Measurements from ENCODE around the gene EVI5L. TPM values are rescaled to one million over a fixed set of nuclear protein-coding genes. Genes with fewer than 3 reads are reported as not detected.

EVI5L gene
- total RNA-seq, 4 donors from 2014 or later, result 8.3 to 15.5 (median 11.9) TPM

DNA sequence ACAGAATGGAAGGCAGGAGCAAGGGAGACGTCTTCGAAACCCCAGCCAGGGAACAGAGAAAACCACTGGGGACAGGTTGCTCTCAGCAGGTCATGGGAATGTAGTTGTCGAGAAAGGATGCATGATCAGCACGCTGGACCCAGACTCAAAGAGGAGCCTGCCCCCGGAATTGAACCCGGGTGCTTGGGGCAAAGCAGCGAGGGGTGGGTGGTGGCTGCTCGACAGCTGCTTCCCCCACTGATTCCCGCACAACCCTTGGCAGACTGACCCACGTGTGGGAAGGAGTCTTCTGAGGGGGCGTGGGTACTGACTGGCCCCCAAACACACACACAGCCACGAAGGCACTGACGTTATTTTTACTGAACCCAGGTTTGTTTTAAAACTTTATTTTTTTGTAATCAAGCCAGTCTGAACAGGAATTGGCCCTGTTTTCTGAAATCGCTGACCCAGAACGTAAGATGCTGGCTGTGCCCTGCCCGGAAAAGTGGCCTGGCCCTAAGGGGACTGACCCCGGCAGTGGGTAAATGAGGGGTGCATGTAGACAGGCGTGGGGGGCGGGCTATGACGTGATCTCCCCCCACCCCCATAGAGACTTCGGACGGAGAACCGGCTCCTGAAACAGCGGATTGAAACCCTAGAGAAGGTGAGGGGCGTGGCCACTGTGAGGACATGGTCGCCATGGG lies 25.5 kb downstream of the EVI5L start:
- no peak for DNase-seq
- no peaks in the 10 kb centered on the region for H3K9me3 ChIP-seq
- H3K4me1 ChIP-seq, result peaks cover 5 to 21% (median 6%) of the 10 kb centered on the region in 3 donors
- 83 to 89% methylated on average over 18 to 22 of the region's 26 CpGs for WGBS, 2 donors
- intact Hi-C loops (cut with DNase I), result loop anchor here (10.0 kb wide), 1 partner anchor 49 kb away; the partner anchor contains the start of gene MAP2K7
- no peak overlapping the region for H3K27ac ChIP-seq
- H3K4me3 ChIP-seq, result no peak overlapping the region
- TF ChIP-seq POLR2A (IDR thresholded peaks at IDR 0.05), result no peak
- TF ChIP-seq, protein P1, sequence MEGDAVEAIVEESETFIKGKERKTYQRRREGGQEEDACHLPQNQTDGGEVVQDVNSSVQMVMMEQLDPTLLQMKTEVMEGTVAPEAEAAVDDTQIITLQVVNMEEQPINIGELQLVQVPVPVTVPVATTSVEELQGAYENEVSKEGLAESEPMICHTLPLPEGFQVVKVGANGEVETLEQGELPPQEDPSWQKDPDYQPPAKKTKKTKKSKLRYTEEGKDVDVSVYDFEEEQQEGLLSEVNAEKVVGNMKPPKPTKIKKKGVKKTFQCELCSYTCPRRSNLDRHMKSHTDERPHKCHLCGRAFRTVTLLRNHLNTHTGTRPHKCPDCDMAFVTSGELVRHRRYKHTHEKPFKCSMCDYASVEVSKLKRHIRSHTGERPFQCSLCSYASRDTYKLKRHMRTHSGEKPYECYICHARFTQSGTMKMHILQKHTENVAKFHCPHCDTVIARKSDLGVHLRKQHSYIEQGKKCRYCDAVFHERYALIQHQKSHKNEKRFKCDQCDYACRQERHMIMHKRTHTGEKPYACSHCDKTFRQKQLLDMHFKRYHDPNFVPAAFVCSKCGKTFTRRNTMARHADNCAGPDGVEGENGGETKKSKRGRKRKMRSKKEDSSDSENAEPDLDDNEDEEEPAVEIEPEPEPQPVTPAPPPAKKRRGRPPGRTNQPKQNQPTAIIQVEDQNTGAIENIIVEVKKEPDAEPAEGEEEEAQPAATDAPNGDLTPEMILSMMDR (IDR thresholded peaks at IDR 0.05), result no peak
- peaks cover 0 to 50% (median 0%) of the 10 kb centered on the region in 4 donors for H3K27me3 ChIP-seq
- H3K36me3 ChIP-seq, result peaks cover 0 to 19% (median 0%) of the 10 kb centered on the region in 3 donors

DNA sequence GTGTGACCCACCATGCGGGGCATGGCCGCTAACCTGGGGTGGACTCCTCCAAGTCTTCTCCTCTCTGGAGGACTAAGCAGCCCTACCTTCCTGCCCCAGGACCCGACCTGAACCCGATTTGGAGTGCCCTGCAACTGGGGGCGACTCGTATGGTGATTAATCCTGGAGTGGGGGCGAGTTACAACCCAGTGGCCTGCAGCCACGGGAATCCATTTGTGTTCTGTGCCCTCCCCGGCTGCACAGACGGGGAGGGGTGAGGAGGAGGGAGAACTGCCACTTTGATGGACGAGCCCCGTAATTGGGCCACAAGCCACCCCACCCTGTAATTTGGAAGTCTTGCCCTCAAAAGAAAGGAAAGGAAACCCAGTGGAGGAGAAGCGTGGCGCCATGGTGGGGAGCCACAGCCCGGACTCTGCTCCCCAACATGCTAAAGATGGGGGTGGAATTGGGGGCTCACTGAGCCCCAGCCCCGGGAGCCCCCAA lies 26.1 kb downstream of the EVI5L start:
- no peak overlapping the region for H3K4me3 ChIP-seq
- H3K9me3 ChIP-seq, result no peaks in the 10 kb centered on the region
- peaks cover 5 to 21% (median 6%) of the 10 kb centered on the region in 3 donors for H3K4me1 ChIP-seq
- peaks cover 0 to 56% (median 0%) of the 10 kb centered on the region in 4 donors for H3K27me3 ChIP-seq
- H3K27ac ChIP-seq, result no peak overlapping the region
- TF ChIP-seq POLR2A (IDR thresholded peaks at IDR 0.05), result no peak
- TF ChIP-seq, protein P1 (IDR thresholded peaks at IDR 0.05), result no peak
- WGBS, 2 donors, result 79 to 96% methylated on average over 3 to 12 of the region's 16 CpGs
- no peak for DNase-seq
- H3K36me3 ChIP-seq, result peaks cover 0 to 25% (median 0%) of the 10 kb centered on the region in 3 donors
- intact Hi-C loops (cut with DNase I), result loop anchor here (10.0 kb wide), 1 partner anchor 49 kb away; the partner anchor contains the start of gene MAP2K7

DNA sequence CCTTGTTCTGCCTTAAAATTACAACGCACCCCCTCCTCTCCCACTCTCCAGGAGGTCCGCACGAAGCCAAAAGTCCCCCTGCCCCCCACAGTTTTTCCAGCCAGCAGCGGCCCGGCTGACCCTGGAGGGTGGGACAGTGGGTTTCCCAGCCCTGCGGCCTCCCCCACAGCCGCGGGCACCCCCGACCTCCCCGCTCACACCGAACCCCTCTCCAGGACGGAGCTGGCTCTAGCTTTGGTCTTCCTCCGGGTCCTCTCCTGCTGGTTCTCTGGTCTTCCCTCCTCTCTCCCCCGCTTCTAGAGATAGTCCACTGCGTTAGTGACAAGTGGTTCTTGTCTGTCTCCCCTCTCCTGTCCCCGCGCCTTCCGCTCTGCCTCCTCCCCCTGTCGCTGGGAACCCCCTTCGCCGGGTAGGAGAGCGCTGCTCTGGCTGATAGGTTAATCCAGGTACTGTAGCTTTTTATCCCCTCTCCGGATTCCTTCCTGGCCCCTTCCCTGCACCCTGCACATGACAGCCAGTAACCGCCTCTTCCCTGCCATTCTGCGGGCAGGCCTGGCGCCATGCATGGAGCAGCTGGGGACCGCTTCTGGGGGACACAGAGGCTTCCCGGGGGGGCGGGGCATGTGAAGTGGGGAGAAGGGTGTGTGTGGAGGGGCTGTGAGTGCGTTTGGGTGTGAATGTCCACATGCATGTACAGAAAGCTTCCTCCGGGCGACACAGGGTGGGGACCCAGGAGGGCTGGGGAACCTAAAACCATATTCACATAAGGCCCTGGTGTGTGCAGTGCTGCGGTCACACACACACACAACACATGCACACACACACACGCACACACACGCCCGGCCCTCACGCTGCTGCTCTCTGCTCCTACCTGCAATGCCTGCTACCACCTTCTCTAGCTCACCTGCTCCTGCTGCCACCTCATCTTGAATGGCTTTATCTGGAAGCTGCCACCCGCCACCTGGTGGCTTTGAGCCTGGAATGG lies 27.0 kb downstream of the EVI5L start:
- H3K4me3 ChIP-seq, result no peak overlapping the region
- WGBS, 2 donors, result 75 to 84% methylated on average over 29 to 31 of the region's 38 CpGs
- TF ChIP-seq POLR2A (IDR thresholded peaks at IDR 0.05), result no peak
- TF ChIP-seq, protein P1 (IDR thresholded peaks at IDR 0.05), result no peak

DNA sequence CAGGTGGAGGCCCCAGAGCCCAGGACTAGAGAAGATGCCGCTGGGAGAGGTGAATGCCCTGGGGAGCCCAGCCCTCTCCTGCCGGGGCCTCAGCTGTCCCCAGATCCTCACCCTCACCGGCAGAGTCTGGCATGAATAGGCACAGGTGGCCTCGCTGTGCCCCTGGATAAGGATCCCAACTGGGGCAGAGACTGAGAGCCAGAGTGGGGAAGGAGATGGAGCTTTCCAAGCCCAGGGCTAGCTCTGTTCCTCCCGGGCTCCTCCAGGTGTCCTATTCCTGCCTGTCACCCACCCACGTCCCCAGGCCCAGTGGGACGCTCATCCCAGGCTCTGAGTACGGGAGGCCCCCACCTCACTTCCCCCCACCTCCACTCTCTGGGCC lies 27.7 kb downstream of the EVI5L start:
- Histone ChIP-seq H3K9me3 (no peaks in the 10 kb centered on the region), H3K4me3 (no peak overlapping the region), H3K27me3 (peaks cover 0 to 71% (median 0%) of the 10 kb centered on the region in 4 donors), H3K36me3 (peaks cover 0 to 25% (median 0%) of the 10 kb centered on the region in 3 donors), H3K27ac (no peak overlapping the region), H3K4me1 (peaks cover 13 to 36% (median 18%) of the 10 kb centered on the region in 3 donors)
- no peak for DNase-seq
- TF ChIP-seq POLR2A (IDR thresholded peaks at IDR 0.05), result no peak
- TF ChIP-seq, protein P1 (IDR thresholded peaks at IDR 0.05), result no peak
- WGBS, 2 donors, result 67 to 73% methylated on average over 2 to 7 of the region's 8 CpGs
- intact Hi-C loops (cut with DNase I), result loop anchor here (10.0 kb wide), 1 partner anchor 47 kb away; the partner anchor contains the start of gene MAP2K7

More for the DNA sequence above, 27.0 kb downstream of the EVI5L start:
- no peak for DNase-seq
- Histone ChIP-seq H3K4me1 (peaks cover 9 to 29% (median 10%) of the 10 kb centered on the region in 3 donors), H3K36me3 (peaks cover 0 to 25% (median 0%) of the 10 kb centered on the region in 3 donors), H3K27me3 (peaks cover 0 to 64% (median 0%) of the 10 kb centered on the region in 4 donors), H3K27ac (no peak overlapping the region), H3K9me3 (no peaks in the 10 kb centered on the region)
- intact Hi-C loops (cut with DNase I), result loop anchor here (10.0 kb wide), 1 partner anchor 48 kb away; the partner anchor contains the start of gene MAP2K7
